Type B pancreatic cell (in vitro differentiated cells): ENCODE results near the gene HGD. TPM values are rescaled to one million over a fixed set of nuclear protein-coding genes. Genes with fewer than 3 reads are reported as not detected.

Experiments
- DNase-seq: peaks from one replicate; pipeline ENCODE4 v3.0.0; 2021; ENCODE audit warnings: mixed read lengths; ENCODE audit not compliant: unreplicated experiment; ENCODE audit errors: extremely low spot score
- H3K27ac Mint-ChIP-seq: 2 replicates; pipeline ENCODE4 v1.8.0; 2021; ENCODE audit warnings: mild to moderate bottlenecking, mixed read lengths
- H3K27me3 Mint-ChIP-seq: 2 replicates; pipeline ENCODE4 v1.8.0; 2021; ENCODE audit warnings: mixed read lengths
- H3K36me3 Mint-ChIP-seq: 2 replicates; pipeline ENCODE4 v1.8.0; 2021; ENCODE audit warnings: mixed read lengths
- H3K4me1 Mint-ChIP-seq: one replicate; pipeline ENCODE4 v1.8.0; 2021; ENCODE audit warnings: mixed read lengths; ENCODE audit not compliant: unreplicated experiment
- H3K4me3 Mint-ChIP-seq: 2 replicates; pipeline ENCODE4 v1.8.0; 2021; ENCODE audit warnings: mild to moderate bottlenecking, mixed read lengths
- H3K9me3 Mint-ChIP-seq: 2 replicates; pipeline ENCODE4 v1.8.0; 2021; ENCODE audit warnings: mixed read lengths
- CTCF ChIP-seq: fragments of 200-600 bp; sonication (generic); conservative IDR thresholded peaks from 2 replicates; pipeline ENCODE4 v1.5.0; 2021; ENCODE audit warnings: antibody characterized with exemption, mild to moderate bottlenecking
- total RNA-seq: library from RNA; stranded (reverse); gene quantifications from 2 replicates; pipeline ENCODE4 v1.2.1, GENCODE V29; 2021; ENCODE audit warnings: low replicate concordance

The HGD gene
- total RNA-seq, 1 donor from 2014 or later = 10.4 TPM

- Mint-ChIP-seq H3K36me3 (peaks cover 12% of the 10 kb centered on the region), H3K27ac (peak within 1 kb of the TSS; percentile 96), H3K27me3 (peaks cover 7% of the 10 kb centered on the region), H3K4me1 (peaks cover 7% of the 10 kb centered on the region), H3K9me3 (no peaks in the 10 kb centered on the region), H3K4me3 (peak within 1 kb of the TSS; percentile 92)
- peak; percentile 98 for DNase-seq
- no peak for TF ChIP-seq CTCF
These were observed 85.8 kb downstream of the HGD start, which contains the start of gene NDUFB4 for GRCh38 chr3:120596116-120596852. Gene NDUFB4 (plus strand): TSS chr3:120596336. CDS start chr3:120596360, 24 bp downstream.

GRCh38 chr3:120595788-120596115, 86.3 kb downstream of the HGD start:
- TF ChIP-seq CTCF = no peak
- H3K9me3 Mint-ChIP-seq = no peaks in the 10 kb centered on the region
- peak overlapping the region; percentile 96 for H3K27ac Mint-ChIP-seq
- no peak for DNase-seq
- peaks cover 11% of the 10 kb centered on the region for H3K27me3 Mint-ChIP-seq
- H3K4me1 Mint-ChIP-seq = peaks cover 7% of the 10 kb centered on the region
- H3K4me3 Mint-ChIP-seq = peak overlapping the region; percentile 92
- H3K36me3 Mint-ChIP-seq = peaks cover 6% of the 10 kb centered on the region

- Mint-ChIP-seq H3K9me3 (peaks cover 7% of the 10 kb centered on the region), H3K36me3 (no peaks in the 10 kb centered on the region), H3K4me1 (no peaks in the 10 kb centered on the region), H3K27me3 (peaks cover 19% of the 10 kb centered on the region), H3K4me3 (no peak overlapping the region), H3K27ac (no peak overlapping the region)
- no peak for DNase-seq
- TF ChIP-seq CTCF = no peak
These were observed 94.6 kb downstream of the HGD start for GRCh38 chr3:120587332-120587975.

Other genes starting within 250 kb of the HGD start
- 183 and 383 TPM in 2 replicates for gene FSTL1, start 231.2 kb downstream of the HGD start, total RNA-seq
- gene NDUFB4, start 85.9 kb downstream of the HGD start, total RNA-seq = 129 and 171 TPM in 2 replicates
- 13.5 and 15.5 TPM in 2 replicates for gene RABL3, start 60.3 kb upstream of the HGD start, total RNA-seq
- gene GTF2E1, start 60.5 kb upstream of the HGD start, total RNA-seq = 16.0 and 26.9 TPM in 2 replicates
- gene STXBP5L, start 226.0 kb upstream of the HGD start, total RNA-seq = 3.6 and 5.2 TPM in 2 replicates